ENCODE results near the gene CDKN1A.

The CDKN1A gene

GRCh38 chr6:36666826-36667591, 11.5 kb upstream of the CDKN1A start:
- Histone ChIP-seq H3K4me3 (IDR thresholded peaks at IDR 0.05; ENCODE audit: insufficient read depth, low read depth, low read length) (no peak overlapping the region), H3K27me3 (ENCODE audit: insufficient read depth, low read depth) (no peaks in the 10 kb centered on the region), H4K20me1 (ENCODE audit: insufficient read depth) (no peaks in the 10 kb centered on the region), H3K79me2 (ENCODE audit: insufficient read depth, low read depth) (no peaks in the 10 kb centered on the region), H3K36me3 (ENCODE audit: insufficient read depth) (no peaks in the 10 kb centered on the region), H3K4me2 (no peak overlapping the region), H3K9ac (no peak overlapping the region), H3K27ac (no peak overlapping the region), H2AFZ (ENCODE audit: low read depth) (no peak overlapping the region), H3K4me1 (ENCODE audit: low read depth, poor library complexity, severe bottlenecking) (peaks cover 8% of the 10 kb centered on the region)
- TF ChIP-seq CTCF (conservative IDR thresholded peaks at IDR 0.05; ENCODE audit: low read depth, low read length): no peak

GRCh38 chr6:36668591-36668990, 9.9 kb upstream of the CDKN1A start:
- Histone ChIP-seq H3K4me3 (IDR thresholded peaks at IDR 0.05; ENCODE audit: insufficient read depth, low read depth, low read length) (no peak overlapping the region), H3K9ac (no peak overlapping the region), H3K79me2 (ENCODE audit: insufficient read depth, low read depth) (no peaks in the 10 kb centered on the region), H3K27me3 (ENCODE audit: insufficient read depth, low read depth) (no peaks in the 10 kb centered on the region), H3K36me3 (ENCODE audit: insufficient read depth) (no peaks in the 10 kb centered on the region), H2AFZ (ENCODE audit: low read depth) (no peak overlapping the region), H3K27ac (no peak overlapping the region), H4K20me1 (ENCODE audit: insufficient read depth) (no peaks in the 10 kb centered on the region), H3K4me1 (ENCODE audit: low read depth, poor library complexity, severe bottlenecking) (peaks cover 8% of the 10 kb centered on the region), H3K4me2 (no peak overlapping the region)
- no peak for TF ChIP-seq CTCF (conservative IDR thresholded peaks at IDR 0.05; ENCODE audit: low read depth, low read length)

GRCh38 chr6:36669002-36669401, 9.5 kb upstream of the CDKN1A start:
- peaks cover 8% of the 10 kb centered on the region for H3K4me1 ChIP-seq (ENCODE audit: low read depth, poor library complexity, severe bottlenecking)
- H3K79me2 ChIP-seq (ENCODE audit: insufficient read depth, low read depth): no peaks in the 10 kb centered on the region
- no peaks in the 10 kb centered on the region for H4K20me1 ChIP-seq (ENCODE audit: insufficient read depth)
- no peak overlapping the region for H3K9ac ChIP-seq
- no peaks in the 10 kb centered on the region for H3K27me3 ChIP-seq (ENCODE audit: insufficient read depth, low read depth)
- H3K36me3 ChIP-seq (ENCODE audit: insufficient read depth): no peaks in the 10 kb centered on the region
- H3K27ac ChIP-seq: no peak overlapping the region
- H3K4me2 ChIP-seq: no peak overlapping the region
- no peak overlapping the region for H3K4me3 ChIP-seq (IDR thresholded peaks at IDR 0.05; ENCODE audit: insufficient read depth, low read depth, low read length)
- no peak for TF ChIP-seq CTCF (conservative IDR thresholded peaks at IDR 0.05; ENCODE audit: low read depth, low read length)
- H2AFZ ChIP-seq (ENCODE audit: low read depth): no peak overlapping the region

- H4K20me1 ChIP-seq (ENCODE audit: insufficient read depth): no peaks in the 10 kb centered on the region
These were observed 8.2 kb upstream of the CDKN1A start for GRCh38 chr6:36670271-36670670.

More at GRCh38 chr6:36670271-36670670, 8.2 kb upstream of the CDKN1A start:
- H3K36me3 ChIP-seq (ENCODE audit: insufficient read depth): no peaks in the 10 kb centered on the region
- H3K27me3 ChIP-seq (ENCODE audit: insufficient read depth, low read depth): no peaks in the 10 kb centered on the region
- no peak overlapping the region for H3K27ac ChIP-seq
- no peak overlapping the region for H3K4me2 ChIP-seq
- no peak overlapping the region for H2AFZ ChIP-seq (ENCODE audit: low read depth)
- H3K79me2 ChIP-seq (ENCODE audit: insufficient read depth, low read depth): no peaks in the 10 kb centered on the region
- H3K4me3 ChIP-seq (IDR thresholded peaks at IDR 0.05; ENCODE audit: insufficient read depth, low read depth, low read length): no peak overlapping the region
- H3K9ac ChIP-seq: no peak overlapping the region
- no peak for TF ChIP-seq CTCF (conservative IDR thresholded peaks at IDR 0.05; ENCODE audit: low read depth, low read length)
- H3K4me1 ChIP-seq (ENCODE audit: low read depth, poor library complexity, severe bottlenecking): peaks cover 8% of the 10 kb centered on the region
